Stimulated activated naive CD4-positive, alpha-beta T cell treated with Interleukin-2 at 50 U/mL for 16 hours (primary cell): ENCODE measurements around the gene CDC42EP5.
"Not testable (repeated sequence)": the region's sequence is repeated elsewhere in the genome, so short reads cannot be mapped to it uniquely, and the experiment has no call there.

Experiments used
- DNase-seq: peaks from one replicate; lab custom pipeline; 2025; lab: John Stamatoyannopoulos, UW

Gene CDC42EP5

GRCh38 chr19:54448040-54448773 lies 24.9 kb downstream of the CDC42EP5 start:
- peak; percentile 54 for DNase-seq

GRCh38 chr19:54446349-54446748 lies 26.7 kb downstream of the CDC42EP5 start:
- DNase-seq = not testable (repeated sequence)

DNA sequence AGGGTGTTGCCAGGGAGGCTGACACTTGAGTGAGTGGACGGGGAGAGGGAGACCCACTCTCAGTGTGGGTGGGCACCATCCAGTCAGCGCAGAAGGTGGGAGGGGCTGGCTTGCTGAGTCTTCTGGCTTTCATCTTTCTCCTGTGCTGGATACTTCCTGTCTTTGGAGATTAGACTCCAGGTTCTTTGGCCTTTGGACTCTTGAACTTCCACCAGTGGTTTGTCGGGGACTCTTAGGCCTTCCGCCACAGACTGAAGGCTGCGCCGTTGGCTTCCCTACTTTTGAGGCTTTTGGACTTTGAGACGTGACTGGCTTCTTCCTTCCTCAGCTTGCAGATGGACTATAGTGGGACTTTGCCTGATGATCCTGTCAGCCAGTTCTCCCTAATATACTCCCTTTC lies 28.4 kb downstream of the CDC42EP5 start:
- no peak for DNase-seq

- DNase-seq = no peak
Measured at GRCh38 chr19:54440641-54441040, 32.5 kb downstream of the CDC42EP5 start.

DNA sequence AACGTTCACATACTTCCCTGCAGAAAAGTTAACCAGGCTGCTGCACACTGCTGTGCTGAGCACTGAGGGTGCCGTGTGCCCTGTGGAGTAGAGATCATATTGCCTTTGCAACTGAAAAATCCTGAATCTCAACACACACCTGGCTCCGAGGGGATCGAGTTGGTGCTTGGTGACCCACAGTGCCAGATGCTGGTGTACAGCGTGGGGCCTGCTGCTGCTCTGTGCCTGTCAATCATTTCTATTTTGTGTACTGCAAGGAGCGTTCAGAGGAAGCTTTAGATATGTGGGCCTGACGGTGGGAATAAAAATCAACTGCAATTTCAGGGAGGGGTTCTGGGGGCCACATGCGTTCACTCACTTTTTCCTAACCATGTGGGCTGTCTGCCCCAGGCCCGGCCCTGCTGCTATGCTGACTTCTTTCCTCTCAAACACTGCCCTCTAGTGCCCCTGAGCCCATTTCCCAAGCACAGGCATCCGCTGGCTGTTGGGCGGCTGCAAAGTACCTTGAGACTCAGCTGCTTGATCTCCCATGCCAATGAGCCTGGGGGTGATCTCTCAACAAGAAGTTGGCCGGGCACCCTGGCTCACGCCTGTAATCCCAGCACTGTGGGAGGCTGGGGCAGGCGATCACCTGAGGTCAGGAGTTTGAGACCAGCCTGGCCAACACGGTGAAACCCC lies 33.8 kb downstream of the CDC42EP5 start:
- DNase-seq = no peak

DNA sequence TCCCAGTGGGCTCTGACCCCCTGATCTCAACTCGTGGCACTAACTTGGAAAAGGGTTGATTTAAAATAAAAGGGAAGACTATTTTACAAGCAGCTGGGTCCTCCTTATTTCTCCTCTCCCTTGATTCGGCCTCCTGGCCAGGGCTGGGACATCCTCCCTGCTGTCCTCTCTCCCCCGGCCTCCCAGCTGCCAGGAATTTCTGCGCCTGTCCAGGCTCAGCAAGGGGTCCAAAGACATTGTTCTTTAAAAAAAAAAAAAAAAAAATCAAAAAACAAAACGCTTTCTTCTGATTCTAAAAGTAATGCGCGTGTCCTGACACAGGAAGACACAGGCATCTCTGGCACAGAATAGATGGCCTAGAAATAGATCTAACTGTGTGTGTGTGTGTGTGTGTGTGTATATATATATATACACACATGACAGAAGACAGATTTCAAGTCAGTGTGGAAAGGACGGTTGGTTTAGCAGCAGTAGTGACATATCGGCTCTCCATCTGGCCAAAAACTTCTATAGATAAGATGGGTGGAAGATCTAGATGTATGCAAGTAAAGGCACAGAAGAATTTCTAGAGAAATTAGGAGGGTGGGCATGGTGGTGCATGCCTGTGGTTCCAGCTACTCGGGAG lies 36.4 kb downstream of the CDC42EP5 start:
- no peak for DNase-seq

GRCh38 chr19:54436031-54436523 lies 37.0 kb downstream of the CDC42EP5 start:
- DNase-seq = no peak

- no peak for DNase-seq
Measured at GRCh38 chr19:54435551-54436016, 37.5 kb downstream of the CDC42EP5 start.

DNA sequence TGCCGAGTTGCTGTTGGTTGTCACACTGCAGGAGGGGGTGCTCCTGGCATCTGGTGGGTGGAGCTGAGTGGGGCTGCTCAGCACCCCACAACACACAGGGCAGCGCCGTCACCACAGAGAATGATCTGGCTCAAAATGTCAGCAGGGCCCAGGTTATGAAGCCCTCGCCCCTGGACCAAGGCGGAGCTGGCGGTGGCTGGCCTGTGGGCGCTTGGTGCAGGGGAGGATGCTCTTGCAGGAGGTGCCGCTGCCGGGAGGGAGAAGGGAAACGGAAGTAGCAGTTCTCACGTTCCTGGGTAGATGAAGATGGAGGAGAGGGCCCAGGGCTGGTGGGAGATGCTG lies 38.3 kb downstream of the CDC42EP5 start:
- DNase-seq = no peak

DNA sequence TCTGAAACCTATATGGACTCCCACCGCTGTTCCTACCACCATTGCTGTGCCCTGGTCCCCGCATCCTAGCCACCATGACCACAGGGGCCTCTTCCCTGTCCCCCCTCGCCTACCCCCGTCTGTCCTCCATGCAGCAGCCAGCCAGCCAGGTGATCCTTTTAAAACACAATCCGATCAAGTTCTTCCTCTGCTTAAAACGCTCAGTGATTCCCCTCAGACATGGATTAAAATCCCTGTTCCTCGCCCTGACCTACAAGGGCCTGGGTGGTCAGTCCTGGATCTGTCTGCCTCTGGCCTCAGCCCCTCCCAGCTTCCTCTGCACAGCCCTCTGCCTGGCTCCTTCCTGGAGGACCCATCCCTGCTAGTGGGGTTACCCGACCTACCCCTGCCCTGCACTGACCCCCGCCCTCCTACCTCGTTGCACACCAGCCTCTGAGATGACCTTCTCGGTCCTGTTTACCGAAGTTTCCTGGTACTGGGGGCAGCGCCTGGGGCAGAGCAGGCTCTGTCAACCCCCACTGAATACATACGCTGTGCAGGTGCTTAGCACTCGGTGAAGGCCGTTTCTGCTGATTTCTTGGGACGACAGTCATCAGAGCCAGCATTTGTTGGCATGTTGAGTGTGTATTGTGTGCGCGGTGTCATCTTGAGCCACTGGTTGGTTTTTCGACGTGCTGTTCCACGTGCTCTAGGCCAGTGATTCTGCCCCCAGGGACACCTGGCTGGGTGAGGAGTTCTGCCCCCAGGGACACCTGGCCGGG lies 38.8 kb downstream of the CDC42EP5 start:
- no peak for DNase-seq

GRCh38 chr19:54433697-54434096 lies 39.4 kb downstream of the CDC42EP5 start:
- no peak for DNase-seq

GRCh38 chr19:54432144-54432738 lies 40.9 kb downstream of the CDC42EP5 start:
- no peak for DNase-seq

DNA sequence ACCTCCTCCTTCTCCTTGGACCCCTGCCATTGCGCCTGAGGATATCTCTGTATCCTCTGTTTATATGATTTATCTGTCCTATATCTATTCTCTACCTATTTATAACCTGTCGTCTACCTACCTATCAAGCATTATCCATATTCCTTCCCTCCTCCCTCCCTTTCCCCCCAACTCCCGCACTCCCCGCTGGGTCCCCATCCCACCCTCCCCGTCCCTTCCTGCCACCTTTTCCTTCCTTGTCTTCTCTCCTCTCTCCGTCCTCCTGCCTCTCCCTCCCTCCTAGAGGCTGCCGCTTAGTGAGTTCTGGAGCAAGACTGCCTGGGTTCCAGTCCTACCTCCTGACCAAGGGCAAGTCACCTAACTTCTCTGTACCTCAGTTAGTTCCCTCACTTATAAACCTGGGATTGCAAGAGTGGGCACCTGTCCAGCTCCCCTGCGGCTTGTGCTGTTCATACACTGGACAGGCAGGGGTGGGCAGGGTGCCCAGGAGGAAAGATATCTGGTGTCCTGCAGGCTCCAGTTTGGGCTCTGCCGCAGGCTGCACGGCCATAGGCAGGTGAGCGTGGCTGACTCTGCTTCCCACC lies 41.7 kb downstream of the CDC42EP5 start:
- DNase-seq = no peak

- peak; percentile 13 for DNase-seq
Measured at GRCh38 chr19:54430306-54431254, 42.5 kb downstream of the CDC42EP5 start.

DNA sequence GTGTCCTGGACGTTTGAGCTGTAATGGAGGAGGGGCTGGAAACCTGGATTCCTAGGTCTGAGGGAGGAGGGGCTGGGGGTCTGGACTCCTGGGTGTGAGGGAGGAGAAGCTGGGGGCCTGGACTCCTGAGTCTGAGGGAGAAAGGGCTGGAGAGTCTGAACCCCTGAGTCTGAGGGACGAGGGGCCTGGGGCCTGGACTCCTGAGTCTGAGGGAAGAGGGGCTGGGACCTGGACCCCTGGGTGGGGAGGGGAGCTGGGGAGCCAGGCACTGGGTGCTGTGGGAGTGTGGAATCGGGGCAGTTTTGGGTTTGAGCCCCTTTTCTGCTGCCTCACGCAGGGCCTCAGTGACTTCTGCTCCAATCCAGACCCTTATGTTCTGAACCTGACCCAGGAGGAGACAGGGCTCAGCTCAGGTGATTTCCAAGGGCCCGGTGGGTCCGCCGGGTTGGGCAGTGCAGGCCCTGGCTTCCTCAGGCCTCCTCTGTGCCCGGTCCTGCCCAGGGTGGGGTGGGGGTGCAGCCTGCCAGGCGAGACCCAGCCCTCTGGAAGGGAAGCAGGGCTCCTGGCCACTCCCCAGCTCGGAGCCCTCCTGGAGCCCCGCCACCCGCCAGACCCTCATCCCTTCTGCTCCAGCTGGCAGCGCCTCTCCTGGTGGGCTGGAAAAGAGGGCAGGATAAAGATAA lies 43.4 kb downstream of the CDC42EP5 start:
- DNase-seq = no peak

- no peak for DNase-seq
Measured at GRCh38 chr19:54429176-54429495, 44.0 kb downstream of the CDC42EP5 start.

- no peak for DNase-seq
Measured at GRCh38 chr19:54428323-54429175, 44.5 kb downstream of the CDC42EP5 start.

- DNase-seq = no peak
Measured at GRCh38 chr19:54427586-54427985, 45.5 kb downstream of the CDC42EP5 start.
